Panc1 (cell line): Measurements from ENCODE around the gene ZMAT5. TPM values are rescaled to one million over a fixed set of nuclear protein-coding genes. Genes with fewer than 3 reads are reported as not detected.

Source experiments
- ATAC-seq: fragments of 200-7000 bp; cut with Tn5 transposase; 2 replicates; pipeline ENCODE4 v1.9.1; 2020; ENCODE audit warnings: mild to moderate bottlenecking, moderate library complexity
- BruUV-seq: library from RNA; stranded (reverse); fragments of 400-500 nt; replicated peaks from 2 replicates; lab custom pipeline; 2021; lab: Mats Ljungman, UMichigan
- CTCF ChIA-PET: fragments of 300-600 bp; sonication (Branson Sonifier 250); formaldehyde crosslinking; loops from one replicate; lab custom pipeline; 2022; ENCODE audit warnings: antibody characterized with exemption; lab: Charles Lee
- POLR2A ChIA-PET: fragments of 300-600 bp; sonication (Branson Sonifier 250); formaldehyde crosslinking; loops from one replicate; lab custom pipeline; 2022; ENCODE audit warnings: antibody characterized with exemption; lab: Charles Lee
- DNase-seq: peaks from one replicate; pipeline ENCODE4 v3.0.0-alpha.2; 2010; ENCODE audit warnings: low read depth, low spot score
- H3K27ac ChIP-seq: 2 replicates; pipeline ENCODE4 v1.5.1; 2011; ENCODE audit warnings: mild to moderate bottlenecking, low read length, inconsistent platforms
- H3K27me3 ChIP-seq: fragments of 200-500 bp; sonication (Bioruptor generic); 2 replicates; pipeline ENCODE4 v1.6.0; 2014; ENCODE audit warnings: low read length, inconsistent platforms; ENCODE audit not compliant: control insufficient read depth, insufficient read depth
- H3K36me3 ChIP-seq: fragments of 200-500 bp; sonication (Bioruptor generic); 2 replicates; pipeline ENCODE4 v1.5.1; 2014; ENCODE audit warnings: inconsistent platforms, mild to moderate bottlenecking, low read length, moderate library complexity; ENCODE audit not compliant: control insufficient read depth, insufficient read depth
- H3K4me1 ChIP-seq: 2 replicates; pipeline ENCODE4 v1.5.1; 2011; ENCODE audit warnings: inconsistent platforms, mild to moderate bottlenecking, low read length, moderate library complexity; ENCODE audit not compliant: control insufficient read depth, insufficient read depth
- H3K4me3 ChIP-seq, 2 experiments: 2 replicates each; pipeline ENCODE4 v1.5.1; 2011 to 2012; ENCODE audit warnings: low read depth in 2 of 2, low read length in 2 of 2, mild to moderate bottlenecking in 2 of 2, inconsistent platforms in 1 of 2, moderate library complexity in 1 of 2
- H3K9me3 ChIP-seq: fragments of 200-500 bp; sonication (Bioruptor generic); 2 replicates; pipeline ENCODE4 v1.5.1; 2014; ENCODE audit warnings: low read depth, mild to moderate bottlenecking, inconsistent platforms, low read length, moderate library complexity; ENCODE audit not compliant: control insufficient read depth, insufficient read depth
- CTCF ChIP-seq: fragments of 450-650 bp; IDR thresholded peaks from 2 replicates; pipeline ENCODE4 v1.5.1; 2017; ENCODE audit warnings: mild to moderate bottlenecking
- POLR2AphosphoS5 ChIP-seq: IDR thresholded peaks from 2 replicates; pipeline ENCODE4 v1.6.1; 2012; ENCODE audit warnings: mild to moderate bottlenecking, low read depth, low read length, moderate library complexity
- REST ChIP-seq, 2 experiments: IDR thresholded peaks; 2 replicates each; pipeline ENCODE4 v1.6.1; 2011 to 2012; ENCODE audit warnings: low read depth in 2 of 2, control low read depth in 1 of 2, low read length in 1 of 2, mild to moderate bottlenecking in 1 of 2, moderate library complexity in 1 of 2; ENCODE audit not compliant: insufficient read depth in 1 of 2
- SIN3A ChIP-seq: IDR thresholded peaks from 2 replicates; pipeline ENCODE4 v1.6.1; 2012; ENCODE audit warnings: low read depth, mild to moderate bottlenecking, low read length, moderate library complexity, borderline replicate concordance; ENCODE audit not compliant: insufficient read depth
- TCF7L2 ChIP-seq: IDR thresholded peaks from 2 replicates; pipeline ENCODE4 v1.6.1; 2011; ENCODE audit warnings: mild to moderate bottlenecking, low read depth, low read length, inconsistent platforms
- in situ Hi-C: cut with HindIII; loops from 2 replicates; pipeline ENCODE4 v1.10.0; 2016; ENCODE audit warnings: low sequenced_read_pairs, low pct_unique_long_range_greater_than_20kb
- intact Hi-C: fragments of 100-400 bp; cut with micrococcal nuclease; formaldehyde crosslinking; loops from one replicate; pipeline ENCODE4 v1.10.0; 2022; ENCODE audit not compliant: unreplicated experiment
- total RNA-seq: library from RNA; stranded (reverse); gene quantifications from one replicate; pipeline ENCODE4 v1.2.1, GENCODE V29; 2021; ENCODE audit not compliant: unreplicated experiment

The ZMAT5 gene
- total RNA-seq, 1 experiment from 2014 or later, result 22.4 TPM

DNA sequence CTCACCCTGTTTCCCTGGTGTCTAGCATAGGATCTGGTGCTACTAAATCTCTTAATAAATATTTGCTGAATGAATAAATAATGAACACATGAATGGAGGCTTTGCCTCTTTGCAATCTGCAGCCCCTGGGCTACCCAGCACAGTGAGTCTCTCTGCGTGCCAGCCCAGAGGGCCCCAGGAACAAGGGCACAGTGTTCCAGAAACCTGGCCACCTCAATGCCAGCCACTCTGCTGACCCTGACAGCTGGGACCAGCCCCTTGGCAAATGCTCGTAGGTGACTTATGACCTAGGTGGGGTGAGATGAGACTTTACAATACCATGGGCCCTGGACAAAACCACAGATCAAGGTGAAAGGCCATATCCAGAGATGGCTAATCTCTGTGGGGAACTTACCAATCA, 32.0 kb upstream of the ZMAT5 start:
- intact Hi-C loops, result loop anchor here (10.0 kb wide), 1 partner anchor 206 kb away; no protein-coding TSS in a partner anchor
- H3K27ac ChIP-seq, result no peak overlapping the region
- in situ Hi-C loops, result no loop called here
- H3K36me3 ChIP-seq, result no peaks in the 10 kb centered on the region; the same call in 1 of the 2 replicates
- POLR2A ChIA-PET, result no interaction called here
- no peak for TF ChIP-seq CTCF
- TF ChIP-seq SIN3A, result no peak
- TF ChIP-seq POLR2AphosphoS5, result no peak
- TF ChIP-seq REST (IDR thresholded peaks at IDR 0.05; ENCODE audit: insufficient read depth in 1 of 2, low read depth in 2 of 2, low read length in 1 of 2), result no peak
- no peak for TF ChIP-seq TCF7L2
- no peak overlapping the region for H3K4me3 ChIP-seq
- H3K9me3 ChIP-seq, result no peaks in the 10 kb centered on the region
- no TSS peak for BruUV-seq
- CTCF ChIA-PET, result no interaction called here
- ATAC-seq, result no peak
- H3K4me1 ChIP-seq, result no peaks in the 10 kb centered on the region
- no peak for DNase-seq
- no peaks in the 10 kb centered on the region for H3K27me3 ChIP-seq

- TF ChIP-seq REST (IDR thresholded peaks at IDR 0.05; ENCODE audit: insufficient read depth in 1 of 2, low read depth in 2 of 2, low read length in 1 of 2) (no peak), POLR2AphosphoS5 (no peak), CTCF (no peak), TCF7L2 (no peak), SIN3A (no peak)
- in situ Hi-C loops (no loop called here), intact Hi-C loops (loop anchor here (10.0 kb wide), 1 partner anchor 206 kb away; no protein-coding TSS in a partner anchor)
- no peaks in the 10 kb centered on the region for H3K4me1 ChIP-seq
- no TSS peak for BruUV-seq
- DNase-seq, result no peak
- no peak overlapping the region for H3K4me3 ChIP-seq
- H3K36me3 ChIP-seq, result no peaks in the 10 kb centered on the region; the same call in 1 of the 2 replicates
- CTCF ChIA-PET, result no interaction called here
- ATAC-seq, result no peak
- POLR2A ChIA-PET, result no interaction called here
- H3K27ac ChIP-seq, result no peak overlapping the region
- no peaks in the 10 kb centered on the region for H3K27me3 ChIP-seq
- no peaks in the 10 kb centered on the region for H3K9me3 ChIP-seq
Measured at GRCh38 chr22:29798318-29798717, 31.5 kb upstream of the ZMAT5 start.
